Islet of Langerhans (tissue), 1 donor: ENCODE results near the gene CEP70.

Experiments
- FAIRE-seq: peaks from one replicate; lab custom pipeline; 2011; peaks lifted over from hg19 to GRCh38; lab: Jason Lieb, UNC

The CEP70 gene

DNA sequence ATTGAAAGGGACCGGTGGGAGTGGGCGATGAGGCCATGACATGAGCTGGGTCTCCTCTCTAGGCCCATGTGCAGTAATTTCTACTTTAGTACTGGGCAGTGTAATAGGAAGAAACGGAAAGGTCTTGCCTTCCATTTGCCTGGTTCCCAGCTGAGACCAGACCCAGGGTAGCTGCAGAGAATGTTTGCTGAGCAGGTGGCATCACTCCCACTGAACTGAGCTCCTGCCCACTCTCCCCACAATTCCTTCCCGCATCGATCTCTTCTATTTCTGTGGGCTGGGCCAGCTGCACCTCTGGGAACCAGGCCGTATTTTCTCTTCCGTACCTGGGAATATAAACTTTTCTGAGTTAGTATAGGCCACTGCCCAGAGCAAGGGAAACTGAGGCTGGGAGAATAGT is 143.9 kb downstream of the CEP70 start:
- no peak for FAIRE-seq

DNA sequence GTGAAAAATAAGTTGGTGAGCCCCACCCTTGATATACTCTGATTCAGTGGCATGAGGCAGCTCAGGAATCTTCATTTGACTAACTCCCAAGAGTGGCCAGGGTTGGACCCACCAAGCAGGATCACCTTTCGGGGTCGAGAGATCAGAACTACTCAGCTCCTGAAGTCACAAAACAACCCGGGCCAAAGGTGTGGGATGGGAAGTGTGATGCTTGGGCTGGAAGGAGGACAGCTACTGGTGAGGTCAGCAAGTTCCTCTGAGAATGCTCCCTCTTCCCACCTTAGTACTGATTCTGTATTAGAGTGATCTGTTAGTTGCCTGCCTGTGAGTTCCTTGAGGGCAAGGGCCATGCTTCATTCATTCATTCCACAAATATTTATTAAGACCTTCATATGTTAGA is 144.6 kb downstream of the CEP70 start:
- no peak for FAIRE-seq

DNA sequence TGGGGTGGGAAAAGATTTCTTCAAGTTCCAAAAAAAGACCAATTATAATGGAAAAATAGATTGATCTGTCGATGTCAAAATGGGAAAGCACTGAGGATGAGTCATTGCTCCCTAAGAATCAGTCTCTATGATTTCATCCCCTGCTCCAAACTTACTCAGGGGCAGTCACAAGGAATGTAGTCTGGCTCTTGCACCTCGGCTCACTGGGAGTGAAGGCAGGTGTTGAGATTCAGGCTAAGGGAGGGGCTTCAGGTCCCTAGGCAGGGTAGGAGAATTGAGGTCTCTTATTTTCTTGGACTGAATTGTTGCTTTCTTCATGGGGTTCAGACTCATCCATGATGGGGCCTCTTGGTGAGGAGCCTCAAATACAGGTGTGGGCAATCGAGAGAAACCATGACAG is 145.4 kb downstream of the CEP70 start:
- no peak for FAIRE-seq

DNA sequence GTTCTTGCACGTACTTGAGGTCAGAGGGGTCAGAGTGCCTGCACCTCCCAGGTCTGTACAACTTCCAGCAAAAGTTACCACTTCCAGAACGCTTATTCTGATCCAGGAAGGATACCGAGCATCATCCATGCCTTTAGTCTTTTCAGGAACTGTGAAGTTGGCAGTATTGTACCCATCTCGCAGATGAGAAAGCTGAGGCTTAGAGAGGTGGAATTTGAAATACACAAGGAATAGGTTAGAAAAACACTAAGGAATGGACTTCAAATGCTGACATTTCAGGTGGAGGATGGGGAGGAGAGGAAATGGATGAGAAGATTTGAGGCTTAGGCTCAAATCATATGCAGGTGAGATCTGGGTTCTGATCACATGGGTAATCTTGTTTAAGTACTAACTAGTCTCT is 148.4 kb downstream of the CEP70 start:
- no peak for FAIRE-seq

DNA sequence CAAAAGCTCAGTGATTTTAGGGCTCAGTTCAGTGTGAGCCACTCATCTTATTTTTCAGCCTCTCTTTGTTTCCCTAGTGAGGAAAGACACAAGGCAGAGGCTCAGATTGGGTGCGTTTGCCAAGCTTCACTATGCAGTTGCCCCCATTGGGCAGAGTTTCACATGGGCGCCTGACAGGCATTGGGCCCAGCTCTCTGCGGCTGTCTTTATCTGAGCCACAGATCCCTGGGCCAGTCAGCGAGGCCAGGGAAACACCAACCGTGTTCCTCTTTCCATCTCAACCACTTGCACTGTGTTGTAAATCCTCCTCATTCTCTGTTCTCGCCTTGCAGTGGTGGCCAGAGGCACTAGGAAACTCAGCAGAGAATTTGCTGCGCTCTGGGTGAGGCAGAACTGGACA is 148.8 kb downstream of the CEP70 start:
- no peak for FAIRE-seq
